GM18511 (cell line): Measurements from ENCODE around the gene TRIM77.
"Not testable (repeated sequence)": the region's sequence is repeated elsewhere in the genome, so short reads cannot be mapped to it uniquely, and the experiment has no call there.

Experiments
- ATAC-seq: cut with Tn5 transposase; IDR thresholded peaks from one replicate; pipeline ENCODE4 v1.9.1; 2021; ENCODE audit warnings: mild to moderate bottlenecking, moderate library complexity; ENCODE audit not compliant: unreplicated experiment

The TRIM77 gene

GRCh38 chr11:89709999-89710398, at the start of gene TRIM77:
TSS of gene TRIM77 (plus strand) at chr11:89710299. CDS start at chr11:89710299, 0 bp downstream.
- ATAC-seq = not testable (repeated sequence)

GRCh38 chr11:89667001-89667400, 43.1 kb upstream of the TRIM77 start:
- no peak for ATAC-seq

GRCh38 chr11:89668158-89668557, 41.9 kb upstream of the TRIM77 start:
- ATAC-seq = not testable (repeated sequence)

- ATAC-seq = not testable (repeated sequence)
Measured at GRCh38 chr11:89669586-89669985, 40.5 kb upstream of the TRIM77 start.

GRCh38 chr11:89669993-89670669, 40.0 kb upstream of the TRIM77 start:
- not testable (repeated sequence) for ATAC-seq

- not testable (repeated sequence) for ATAC-seq
Measured at GRCh38 chr11:89672547-89672946, 37.6 kb upstream of the TRIM77 start.

GRCh38 chr11:89673380-89673779, 36.7 kb upstream of the TRIM77 start:
- not testable (repeated sequence) for ATAC-seq

GRCh38 chr11:89675383-89675782, 34.7 kb upstream of the TRIM77 start:
- not testable (repeated sequence) for ATAC-seq

- ATAC-seq = not testable (repeated sequence)
Measured at GRCh38 chr11:89675948-89676347, 34.2 kb upstream of the TRIM77 start.

- not testable (repeated sequence) for ATAC-seq
Measured at GRCh38 chr11:89707080-89707479, 3.0 kb upstream of the TRIM77 start.

- not testable (repeated sequence) for ATAC-seq
Measured at GRCh38 chr11:89724866-89725498, 14.9 kb downstream of the TRIM77 start.

- not testable (repeated sequence) for ATAC-seq
Measured at GRCh38 chr11:89730215-89730614, 20.1 kb downstream of the TRIM77 start.

- ATAC-seq = no peak
Measured at GRCh38 chr11:89736566-89736965, 26.5 kb downstream of the TRIM77 start.

- ATAC-seq = no peak
Measured at GRCh38 chr11:89737116-89737515, 27.0 kb downstream of the TRIM77 start.

GRCh38 chr11:89741406-89741805, 31.3 kb downstream of the TRIM77 start:
- not testable (repeated sequence) for ATAC-seq

GRCh38 chr11:89744158-89744557, 34.1 kb downstream of the TRIM77 start:
- not testable (repeated sequence) for ATAC-seq

GRCh38 chr11:89750822-89751221, 40.7 kb downstream of the TRIM77 start:
- not testable (repeated sequence) for ATAC-seq
